Ovary (tissue), 9 donors: ENCODE data around the gene ARG2. TPM values are rescaled to one million over a fixed set of nuclear protein-coding genes. Genes with fewer than 3 reads are reported as not detected.

Source experiments
- DNase-seq, 5 donors: peaks; one replicate each; pipeline ENCODE4 v3.0.0-alpha.2; 2019 to 2020
- H3K27ac ChIP-seq, 2 donors: fragments of 200-600 bp; one replicate each; pipeline versions ENCODE4 v1.5.1 to v1.8.0; 2019 to 2022
- H3K27me3 ChIP-seq: fragments of 200-600 bp; one replicate; pipeline ENCODE4 v1.8.0; 2022
- H3K36me3 ChIP-seq: fragments of 200-600 bp; sonication (generic); one replicate; pipeline ENCODE4 v1.5.1; 2019
- H3K4me1 ChIP-seq: one replicate; pipeline ENCODE4 v1.8.1; 2013; ENCODE audit warnings: mild to moderate bottlenecking, moderate library complexity; ENCODE audit not compliant: insufficient read depth
- H3K4me3 ChIP-seq: fragments of 200-600 bp; sonication (generic); one replicate; pipeline ENCODE4 v1.5.1; 2017
- H3K9me3 ChIP-seq, 2 donors: fragments of 200-600 bp in 1 of 2; sonication (generic) in 1 of 2; one replicate each; pipeline versions ENCODE4 v1.5.1 to v1.8.1; 2013 to 2019; ENCODE audit warnings: mild to moderate bottlenecking in 1 of 2, moderate library complexity in 1 of 2
- CTCF ChIP-seq, 3 donors: fragments of 450-650 bp in 2 of 3; fragments of 200-600 bp in 1 of 3; IDR thresholded peaks; one replicate each; pipeline versions ENCODE4 v1.5.1 to v1.8.0; 2016 to 2022; ENCODE audit warnings: antibody characterized with exemption in 3 of 3, mild to moderate bottlenecking in 1 of 3
- EP300 ChIP-seq: sonication (generic); formaldehyde crosslinking; IDR thresholded peaks from one replicate; pipeline ENCODE4 v1.6.1; 2017; ENCODE audit warnings: antibody characterized with exemption
- POLR2A ChIP-seq: fragments of 450-650 bp; IDR thresholded peaks from one replicate; pipeline ENCODE4 v1.6.1; 2017; ENCODE audit warnings: antibody characterized with exemption, mild to moderate bottlenecking, moderate library complexity
- WGBS, 3 donors: extraction: QIAGEN DNeasy Blood & Tissue Kit in 1 of 3; methylation state at CpG; one replicate each; pipeline versions ENCODE4 v1.1.5 to v1.1.7; 2013 to 2017; 5-methylcytosine and 5-hydroxymethylcytosine counted together
- intact Hi-C, 4 donors: fragments of 100-400 bp; cut with DNase I; formaldehyde crosslinking; loops; one replicate each; pipeline versions ENCODE4 v1.11.0 to v1.15.1; 2022 to 2023
- polyA plus RNA-seq, 2 donors: library from polyadenylated mRNA; stranded (reverse); fragments of 200-250 nt in 1 of 2; fragments of 350-450 nt in 1 of 2; fragmentation: Illumina TruSeq in 1 of 2; extraction: RNeasy Lipid Tissue Mini Kit (QIAGEN cat#74804) in 1 of 2; gene quantifications; one replicate each; pipeline ENCODE4 v1.2.3, GENCODE V29; 2013 to 2014
- total RNA-seq, 7 donors: library from RNA; depleted of rRNA in 2 of 7; stranded (reverse); fragments of >200 nt in 2 of 7; fragmentation: NEBNext Ultra II Directional in 3 of 7; extraction: Animal tissue kit (Norgen Biotek cat#: 25700) in 3 of 7; gene quantifications; one replicate each; pipeline versions ENCODE4 v1.1.0 to v1.2.4, GENCODE V29; 2016 to 2023
- donor health status: DM: no; HTN: no; CAD: no; lungs with moderate emphysema.
- donor health status: DM: no; HTN: no; CAD: no.
- donor health status: Bipolar disorder and iron deficiency.
- donor health status: DM: yes; HTN: yes; CAD: no.
- donor health status: DM: no; HTN: no; CAD: no.
- donor health status: DM: yes; HTN: yes; CAD: no.

Gene ARG2
- total and polyA plus RNA-seq, 9 donors, result 1.4 to 33.7 (median 4.4) TPM

GRCh38 chr14:67645414-67645813 is 25.7 kb downstream of the ARG2 start:
- Histone ChIP-seq H3K36me3 (no peaks in the 10 kb centered on the region), H3K27me3 (no peaks in the 10 kb centered on the region), H3K27ac (no peak overlapping the region), H3K4me3 (no peak overlapping the region), H3K9me3 (no peaks in the 10 kb centered on the region), H3K4me1 (no peaks in the 10 kb centered on the region)
- DNase-seq, result no peak
- intact Hi-C loops, result no loop called here
- no peak for TF ChIP-seq CTCF (IDR thresholded peaks at IDR 0.05)
- 52 to 73% (median 68%) methylated on average over 5 of the region's 5 CpGs for WGBS, 3 donors

GRCh38 chr14:67646131-67646530 is 26.4 kb downstream of the ARG2 start:
- TF ChIP-seq POLR2A (no peak), CTCF (IDR thresholded peaks at IDR 0.05) (no peak), EP300 (no peak)
- Histone ChIP-seq H3K9me3 (no peaks in the 10 kb centered on the region), H3K27ac (no peak overlapping the region), H3K36me3 (no peaks in the 10 kb centered on the region), H3K4me1 (no peaks in the 10 kb centered on the region), H3K4me3 (no peak overlapping the region), H3K27me3 (no peaks in the 10 kb centered on the region)
- no peak for DNase-seq
- intact Hi-C loops, result no loop called here
- 89 to 92% (median 89%) methylated on average over 3 of the region's 3 CpGs for WGBS, 3 donors

GRCh38 chr14:67650151-67650550 is 30.4 kb downstream of the ARG2 start:
- Histone ChIP-seq H3K9me3 (no peaks in the 10 kb centered on the region), H3K4me1 (no peaks in the 10 kb centered on the region), H3K27me3 (no peaks in the 10 kb centered on the region), H3K4me3 (no peak overlapping the region), H3K36me3 (no peaks in the 10 kb centered on the region), H3K27ac (no peak overlapping the region)
- intact Hi-C loops, result no loop called here
- 81 to 84% (median 83%) methylated on average over 1 of the region's 1 CpG for WGBS, 3 donors
- TF ChIP-seq POLR2A, result no peak
- no peak for TF ChIP-seq EP300
- TF ChIP-seq CTCF (IDR thresholded peaks at IDR 0.05), result no peak
- no peak for DNase-seq

GRCh38 chr14:67650694-67651093 is 31.0 kb downstream of the ARG2 start:
- Histone ChIP-seq H3K4me1 (no peaks in the 10 kb centered on the region), H3K27me3 (no peaks in the 10 kb centered on the region), H3K4me3 (no peak overlapping the region), H3K36me3 (no peaks in the 10 kb centered on the region), H3K9me3 (no peaks in the 10 kb centered on the region), H3K27ac (no peak overlapping the region)
- 65 to 88% (median 70%) methylated on average over 2 of the region's 2 CpGs for WGBS, 3 donors
- intact Hi-C loops, result no loop called here
- DNase-seq, result no peak
- TF ChIP-seq CTCF (IDR thresholded peaks at IDR 0.05) (no peak), POLR2A (no peak), EP300 (no peak)

GRCh38 chr14:67652189-67652588 is 32.5 kb downstream of the ARG2 start:
- Histone ChIP-seq H3K36me3 (no peaks in the 10 kb centered on the region), H3K4me3 (no peak overlapping the region), H3K27ac (no peak overlapping the region), H3K27me3 (no peaks in the 10 kb centered on the region), H3K9me3 (no peaks in the 10 kb centered on the region), H3K4me1 (no peaks in the 10 kb centered on the region)
- TF ChIP-seq EP300 (no peak), POLR2A (no peak), CTCF (IDR thresholded peaks at IDR 0.05) (no peak)
- WGBS, 3 donors, result 40 to 70% (median 41%) methylated on average over 1 of the region's 1 CpG
- DNase-seq, result no peak
- intact Hi-C loops, result no loop called here
